ENCODE data around the gene FRMPD4. TPM values are rescaled to one million over a fixed set of nuclear protein-coding genes. Genes with fewer than 3 reads are reported as not detected.

The FRMPD4 gene
- total RNA-seq, 1 donor from 2014 or later, result 0.22 TPM

DNA sequence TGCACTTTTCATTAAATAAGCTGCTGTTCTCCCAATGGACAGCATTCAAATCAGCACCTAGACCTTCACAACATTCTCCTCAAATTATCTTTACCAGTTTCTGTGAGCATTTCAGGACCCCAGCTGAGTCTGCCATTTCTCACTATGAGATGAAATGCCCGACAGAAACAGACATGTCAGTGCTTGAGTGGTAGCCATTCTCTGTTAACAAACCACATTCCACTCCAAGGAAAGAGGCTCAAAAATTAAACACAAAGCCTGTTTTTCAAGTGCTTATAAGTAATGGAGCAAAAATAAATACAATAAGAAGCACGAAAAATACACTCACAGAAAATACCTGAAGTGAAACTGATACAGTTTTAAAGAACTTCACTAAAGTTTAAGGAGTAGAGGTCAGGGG, 332.8 kb downstream of the FRMPD4 start:
- TF ChIP-seq CTCF (conservative IDR thresholded peaks at IDR 0.05), result no peak
- Mint-ChIP-seq H3K27me3 (no peaks in the 10 kb centered on the region), H3K4me3 (no peak overlapping the region), H3K36me3 (no peaks in the 10 kb centered on the region), H3K27ac (no peak overlapping the region), H3K9me3 (no peaks in the 10 kb centered on the region), H3K4me1 (ENCODE audit: unreplicated experiment) (no peaks in the 10 kb centered on the region)
- no peak for DNase-seq (ENCODE audit: extremely low spot score, unreplicated experiment)

- TF ChIP-seq CTCF (conservative IDR thresholded peaks at IDR 0.05), result no peak
- H3K27me3 Mint-ChIP-seq, result no peaks in the 10 kb centered on the region
- H3K9me3 Mint-ChIP-seq, result no peaks in the 10 kb centered on the region
- no peak overlapping the region for H3K27ac Mint-ChIP-seq
- no peak overlapping the region for H3K4me3 Mint-ChIP-seq
- DNase-seq (ENCODE audit: extremely low spot score, unreplicated experiment), result no peak
- H3K36me3 Mint-ChIP-seq, result no peaks in the 10 kb centered on the region
- H3K4me1 Mint-ChIP-seq (ENCODE audit: unreplicated experiment), result no peaks in the 10 kb centered on the region
Observed at GRCh38 chrX:12480956-12481355, 342.7 kb downstream of the FRMPD4 start.

DNA sequence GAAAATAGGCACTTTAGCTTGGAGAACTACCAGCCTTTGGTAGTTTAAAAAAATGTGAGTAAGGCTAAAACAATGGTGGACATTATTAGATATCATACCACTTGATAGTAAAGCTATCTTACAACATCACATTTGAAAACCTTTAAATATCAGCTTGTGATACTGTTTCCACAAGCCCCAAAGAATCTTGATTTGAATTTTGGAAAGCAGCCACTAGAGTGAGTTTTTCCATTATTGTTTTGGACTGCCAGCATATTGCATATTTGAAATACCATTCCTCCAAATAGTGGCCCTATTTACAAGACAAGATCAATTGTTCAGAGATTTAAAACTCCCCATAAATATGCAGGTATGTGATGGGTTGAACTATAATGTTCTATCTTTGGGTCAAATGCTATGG, 349.9 kb downstream of the FRMPD4 start:
- H3K27ac Mint-ChIP-seq, result no peak overlapping the region
- H3K9me3 Mint-ChIP-seq, result no peaks in the 10 kb centered on the region
- no peak for TF ChIP-seq CTCF (conservative IDR thresholded peaks at IDR 0.05)
- DNase-seq (ENCODE audit: extremely low spot score, unreplicated experiment), result no peak
- no peak overlapping the region for H3K4me3 Mint-ChIP-seq
- no peaks in the 10 kb centered on the region for H3K4me1 Mint-ChIP-seq (ENCODE audit: unreplicated experiment)
- no peaks in the 10 kb centered on the region for H3K27me3 Mint-ChIP-seq
- no peaks in the 10 kb centered on the region for H3K36me3 Mint-ChIP-seq

DNA sequence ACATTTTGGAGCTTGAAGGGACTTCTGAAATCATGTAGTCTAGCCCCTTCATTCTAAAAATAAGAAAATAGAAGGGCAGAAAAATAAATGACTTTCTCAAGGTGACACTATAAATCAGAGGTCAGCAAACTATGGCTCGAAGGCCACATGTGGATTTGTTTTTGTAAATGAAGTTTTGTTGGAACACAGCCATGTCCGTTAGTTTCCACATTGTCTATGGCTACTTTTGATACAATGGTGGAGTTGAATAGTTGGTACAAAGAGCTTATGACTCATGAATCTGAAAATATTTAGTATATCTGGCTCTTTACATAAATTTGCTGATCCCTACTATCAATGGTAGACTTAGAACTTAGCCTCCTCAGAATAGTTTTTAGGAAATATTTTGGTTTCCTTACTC, 350.5 kb downstream of the FRMPD4 start:
- Mint-ChIP-seq H3K4me1 (ENCODE audit: unreplicated experiment) (no peaks in the 10 kb centered on the region), H3K27ac (no peak overlapping the region)

GRCh38 chrX:12489341-12489740, 351.1 kb downstream of the FRMPD4 start:
- Mint-ChIP-seq H3K4me3 (no peak overlapping the region), H3K36me3 (no peaks in the 10 kb centered on the region), H3K4me1 (ENCODE audit: unreplicated experiment) (no peaks in the 10 kb centered on the region), H3K9me3 (no peaks in the 10 kb centered on the region), H3K27me3 (no peaks in the 10 kb centered on the region), H3K27ac (no peak overlapping the region)
- no peak for DNase-seq (ENCODE audit: extremely low spot score, unreplicated experiment)
- TF ChIP-seq CTCF (conservative IDR thresholded peaks at IDR 0.05), result no peak

More for the DNA sequence above, 350.5 kb downstream of the FRMPD4 start:
- Mint-ChIP-seq H3K9me3 (no peaks in the 10 kb centered on the region), H3K36me3 (no peaks in the 10 kb centered on the region), H3K27me3 (no peaks in the 10 kb centered on the region), H3K4me3 (no peak overlapping the region)
- TF ChIP-seq CTCF (conservative IDR thresholded peaks at IDR 0.05), result no peak
- no peak for DNase-seq (ENCODE audit: extremely low spot score, unreplicated experiment)

Data from type B pancreatic cell (in vitro differentiated cells).